Muscle of leg (tissue), 11 donors: ENCODE data around the gene RNU7-1. TPM values are rescaled to one million over a fixed set of nuclear protein-coding genes. Genes with fewer than 3 reads are reported as not detected.

Experiments used
- DNase-seq: peaks from one replicate; pipeline ENCODE4 v3.0.0; 2013
- H3K27ac ChIP-seq: one replicate; pipeline ENCODE4 v1.5.1; 2013; ENCODE audit warnings: mild to moderate bottlenecking, low read length, control low read depth
- H3K27me3 ChIP-seq: one replicate; pipeline ENCODE4 v1.6.1; 2013; ENCODE audit warnings: low read length; ENCODE audit not compliant: control insufficient read depth, insufficient read depth
- H3K36me3 ChIP-seq: one replicate; pipeline ENCODE4 v1.6.1; 2013; ENCODE audit warnings: low read length; ENCODE audit not compliant: control insufficient read depth, insufficient read depth
- H3K4me1 ChIP-seq: one replicate; pipeline ENCODE4 v1.6.1; 2013; ENCODE audit warnings: low read length; ENCODE audit not compliant: control insufficient read depth, insufficient read depth
- H3K4me3 ChIP-seq: one replicate; pipeline ENCODE4 v1.5.1; 2013; ENCODE audit warnings: low read length, control low read depth
- H3K9me3 ChIP-seq: replicated peaks from 2 replicates; pipeline ENCODE4 v1.6.1; 2013; ENCODE audit warnings: low read depth, low read length; ENCODE audit not compliant: control insufficient read depth
- WGBS: methylation state at CpG from one replicate; pipeline ENCODE4 v1.1.5; 2013; ENCODE audit warnings: missing lambda C conversion rate; ENCODE audit not compliant: insufficient coverage; 5-methylcytosine and 5-hydroxymethylcytosine counted together
- polyA plus RNA-seq, 8 donors: library from polyadenylated mRNA; unstranded; fragments of 120-200 nt; gene quantifications; one replicate each; pipeline versions ENCODE4 v1.2.1 to v1.2.3, GENCODE V29; 2013; ENCODE audit warnings: inconsistent platforms in 1 of 8, low replicate concordance in 1 of 8; ENCODE audit not compliant: insufficient read length in 8 of 8, insufficient read depth in 1 of 8
- total RNA-seq: library from RNA; stranded (reverse); fragments of 120-200 nt; gene quantifications from one replicate; pipeline ENCODE4 v1.2.4, GENCODE V29; 2013

Gene RNU7-1
- total and polyA plus RNA-seq, 9 donors: not detected

DNA sequence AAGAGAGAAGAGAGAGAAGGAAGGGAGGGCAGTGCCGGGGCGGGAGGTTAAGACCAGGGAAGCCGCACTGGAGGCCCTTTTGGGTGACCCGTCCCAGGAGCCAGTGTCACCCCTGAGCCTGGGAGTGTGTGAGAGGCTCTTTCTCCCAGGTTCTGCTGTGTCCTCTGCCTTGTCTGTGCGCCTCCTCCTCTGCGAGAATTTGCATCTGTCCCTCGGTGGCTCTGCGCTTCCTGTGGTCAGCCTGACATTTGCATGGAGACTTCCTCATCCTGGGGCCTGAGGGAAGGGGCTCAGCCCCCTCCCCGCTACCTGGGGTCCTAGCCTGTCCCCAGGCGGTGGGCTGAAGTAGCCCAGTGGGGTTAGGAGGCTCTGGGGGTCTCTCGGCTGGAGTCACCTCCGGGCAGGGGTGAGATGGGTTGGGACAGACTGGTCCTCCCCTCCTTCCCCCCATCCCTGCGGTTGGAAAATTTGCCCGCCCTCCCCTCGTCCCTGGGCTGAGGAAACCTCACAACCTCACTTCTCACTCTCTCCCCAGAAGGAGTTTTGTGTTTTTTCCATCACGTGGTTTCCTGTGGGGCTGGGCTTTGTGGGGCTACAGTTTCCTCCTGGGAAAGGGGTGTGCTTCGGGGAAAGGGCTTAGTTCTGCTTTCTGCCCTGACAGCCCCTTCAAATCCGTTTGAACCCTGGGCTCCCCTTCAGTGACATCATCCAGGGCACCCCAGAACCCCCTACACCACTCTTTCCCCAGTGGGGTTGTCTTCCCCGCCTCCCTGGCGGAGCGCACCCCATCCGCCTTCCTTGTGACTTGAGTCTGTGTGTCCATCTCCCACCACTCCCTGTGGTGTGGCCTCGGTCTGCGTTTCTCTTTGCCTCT is 10.1 kb downstream of the RNU7-1 start:
- Histone ChIP-seq H3K27me3 (peaks cover 2% of the 10 kb centered on the region), H3K4me3 (peak overlapping the region; percentile 41), H3K27ac (peak overlapping the region; percentile 77), H3K36me3 (no peaks in the 10 kb centered on the region), H3K9me3 (no peaks in the 10 kb centered on the region), H3K4me1 (peaks cover 38% of the 10 kb centered on the region)
- 37% methylated on average over 15 of the region's 24 CpGs for WGBS
- peak; percentile 96 for DNase-seq

DNA sequence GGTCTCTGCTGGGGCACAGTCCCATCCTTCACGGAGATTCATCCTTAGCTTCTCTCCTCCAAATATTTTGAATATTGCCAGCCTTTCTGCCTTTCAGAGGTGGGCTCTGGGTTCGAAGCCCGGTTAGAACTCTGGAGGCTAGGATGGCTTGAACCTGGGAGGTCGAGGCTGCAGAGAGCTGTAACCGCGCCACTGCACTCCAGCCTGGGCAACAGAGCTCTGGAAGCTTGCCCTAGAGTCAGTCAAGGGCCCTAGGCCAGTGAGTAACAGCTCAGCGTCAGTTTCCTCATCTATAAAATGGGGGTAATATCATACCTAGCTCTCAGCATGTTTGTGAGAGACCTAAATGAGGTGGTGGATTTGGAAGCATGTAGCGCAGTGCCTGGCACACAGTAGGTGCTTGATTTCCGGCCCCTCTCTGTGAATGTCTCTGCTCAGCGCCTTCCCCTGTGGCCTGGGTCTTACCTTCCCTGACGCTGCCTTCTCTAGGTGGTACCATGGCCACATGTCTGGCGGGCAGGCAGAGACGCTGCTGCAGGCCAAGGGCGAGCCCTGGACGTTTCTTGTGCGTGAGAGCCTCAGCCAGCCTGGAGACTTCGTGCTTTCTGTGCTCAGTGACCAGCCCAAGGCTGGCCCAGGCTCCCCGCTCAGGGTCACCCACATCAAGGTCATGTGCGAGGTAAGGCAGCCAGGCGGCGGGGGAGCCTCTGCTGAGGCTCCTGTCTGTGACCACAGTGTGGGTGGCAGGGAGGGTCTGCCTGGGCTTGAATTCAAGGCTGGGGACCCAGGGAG is 10.9 kb downstream of the RNU7-1 start:
- Histone ChIP-seq H3K4me1 (peaks cover 46% of the 10 kb centered on the region), H3K4me3 (no peak overlapping the region), H3K36me3 (no peaks in the 10 kb centered on the region), H3K27ac (peak overlapping the region; percentile 77), H3K9me3 (no peaks in the 10 kb centered on the region), H3K27me3 (peaks cover 2% of the 10 kb centered on the region)
- 83% methylated on average over 19 of the region's 21 CpGs for WGBS
- no peak for DNase-seq

DNA sequence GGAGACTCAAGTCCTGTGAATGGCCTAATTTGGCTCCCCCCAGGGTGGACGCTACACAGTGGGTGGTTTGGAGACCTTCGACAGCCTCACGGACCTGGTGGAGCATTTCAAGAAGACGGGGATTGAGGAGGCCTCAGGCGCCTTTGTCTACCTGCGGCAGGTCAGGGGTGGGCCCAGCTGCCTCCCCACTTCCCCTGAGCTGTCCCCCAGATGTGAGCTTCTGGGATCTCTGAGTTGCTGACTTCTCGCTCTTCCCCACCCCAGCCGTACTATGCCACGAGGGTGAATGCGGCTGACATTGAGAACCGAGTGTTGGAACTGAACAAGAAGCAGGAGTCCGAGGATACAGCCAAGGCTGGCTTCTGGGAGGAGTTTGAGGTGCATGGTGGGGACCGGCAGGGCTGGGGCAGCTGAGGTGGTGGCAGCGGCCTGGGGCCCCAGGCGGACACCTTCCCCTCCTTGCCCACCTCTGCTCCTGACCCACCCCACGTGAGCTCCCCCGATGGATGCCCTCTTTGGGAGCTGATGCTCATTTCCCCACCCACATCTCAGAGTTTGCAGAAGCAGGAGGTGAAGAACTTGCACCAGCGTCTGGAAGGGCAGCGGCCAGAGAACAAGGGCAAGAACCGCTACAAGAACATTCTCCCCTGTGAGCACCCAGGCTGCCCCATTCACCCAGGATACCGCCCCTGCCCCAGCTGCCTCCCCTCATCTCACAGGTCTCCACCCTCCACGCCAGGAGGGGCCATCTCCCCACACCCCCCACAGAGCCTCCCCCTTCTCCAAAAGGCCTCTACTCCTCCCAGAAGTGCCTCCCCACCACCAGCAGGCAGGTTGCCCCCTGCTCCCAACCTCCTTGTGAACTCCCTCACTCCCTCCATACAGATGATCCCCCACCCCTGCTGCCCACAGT is 11.7 kb downstream of the RNU7-1 start:
- no peaks in the 10 kb centered on the region for H3K36me3 ChIP-seq
- no peak for DNase-seq
- no peak overlapping the region for H3K27ac ChIP-seq
- no peak overlapping the region for H3K4me3 ChIP-seq
- H3K4me1 ChIP-seq: peaks cover 51% of the 10 kb centered on the region
- H3K9me3 ChIP-seq: no peaks in the 10 kb centered on the region
- 74% methylated on average over 14 of the region's 22 CpGs for WGBS
- peaks cover 2% of the 10 kb centered on the region for H3K27me3 ChIP-seq

GRCh38 chr12:6956021-6956727 is 12.6 kb downstream of the RNU7-1 start:
- H3K36me3 ChIP-seq: no peaks in the 10 kb centered on the region

DNA sequence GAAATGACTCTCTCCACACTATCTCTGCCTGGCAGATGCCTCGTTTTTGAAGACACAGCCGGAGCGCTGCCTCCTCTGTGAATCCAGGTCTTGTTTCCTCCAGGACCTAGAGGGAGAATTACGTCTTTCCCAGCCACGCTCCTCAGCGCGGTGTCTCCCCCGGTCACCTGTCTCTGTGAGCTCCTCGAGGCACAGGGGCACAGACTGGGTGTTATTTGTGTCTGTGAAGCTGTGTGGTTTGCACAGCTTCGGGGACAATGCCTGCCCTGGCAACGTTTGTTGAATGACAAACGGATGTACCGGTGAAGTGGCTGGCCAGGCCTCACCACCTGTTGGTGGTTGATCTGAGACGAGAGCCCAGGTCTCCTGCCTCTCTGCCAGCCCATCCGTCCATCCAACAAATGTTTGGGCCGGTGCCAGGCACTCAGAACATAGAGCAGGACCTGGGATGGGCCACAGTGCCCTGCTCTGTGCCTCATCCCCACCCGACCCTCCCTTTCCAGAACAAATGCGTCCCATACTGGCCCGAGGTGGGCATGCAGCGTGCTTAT is 13.6 kb downstream of the RNU7-1 start:
- Histone ChIP-seq H3K36me3 (no peaks in the 10 kb centered on the region), H3K4me3 (no peak overlapping the region), H3K27ac (no peak overlapping the region), H3K9me3 (no peaks in the 10 kb centered on the region), H3K27me3 (peaks cover 2% of the 10 kb centered on the region), H3K4me1 (peaks cover 65% of the 10 kb centered on the region)
- WGBS: 81% methylated on average over 20 of the region's 20 CpGs
- DNase-seq: no peak

More at GRCh38 chr12:6956021-6956727, 12.6 kb downstream of the RNU7-1 start:
- no peak overlapping the region for H3K4me3 ChIP-seq
- no peaks in the 10 kb centered on the region for H3K9me3 ChIP-seq
- no peak for DNase-seq
- peaks cover 57% of the 10 kb centered on the region for H3K4me1 ChIP-seq
- 80% methylated on average over 25 of the region's 28 CpGs for WGBS
- no peak overlapping the region for H3K27ac ChIP-seq
- peaks cover 2% of the 10 kb centered on the region for H3K27me3 ChIP-seq

- Histone ChIP-seq H3K4me1 (peaks cover 62% of the 10 kb centered on the region), H3K4me3 (no peak overlapping the region)
- 87% methylated on average over 21 of the region's 28 CpGs for WGBS
These were observed 14.4 kb downstream of the RNU7-1 start for GRCh38 chr12:6957741-6958608.

GRCh38 chr12:6958609-6959057 is 15.0 kb downstream of the RNU7-1 start:
- Histone ChIP-seq H3K27ac (peak overlapping the region; percentile 81), H3K27me3 (peaks cover 2% of the 10 kb centered on the region), H3K4me3 (no peak overlapping the region), H3K4me1 (peaks cover 55% of the 10 kb centered on the region), H3K36me3 (no peaks in the 10 kb centered on the region), H3K9me3 (no peaks in the 10 kb centered on the region)
- no peak for DNase-seq
- WGBS: 43% methylated on average over 7 of the region's 10 CpGs

More at GRCh38 chr12:6957741-6958608, 14.4 kb downstream of the RNU7-1 start:
- Histone ChIP-seq H3K27me3 (peaks cover 2% of the 10 kb centered on the region), H3K27ac (peak overlapping the region; percentile 81), H3K36me3 (no peaks in the 10 kb centered on the region), H3K9me3 (no peaks in the 10 kb centered on the region)
- DNase-seq: no peak

GRCh38 chr12:6959058-6959804 is 15.6 kb downstream of the RNU7-1 start:
- Histone ChIP-seq H3K27me3 (no peaks in the 10 kb centered on the region), H3K9me3 (no peaks in the 10 kb centered on the region), H3K4me1 (peaks cover 54% of the 10 kb centered on the region), H3K36me3 (peaks cover 4% of the 10 kb centered on the region), H3K27ac (peak overlapping the region; percentile 81), H3K4me3 (no peak overlapping the region)
- peak; percentile 79 for DNase-seq
- 41% methylated on average over 9 of the region's 24 CpGs for WGBS
